GM19455 (cell line): Measurements from ENCODE around the gene EID1.
"Not testable (repeated sequence)": the region's sequence is repeated elsewhere in the genome, so short reads cannot be mapped to it uniquely, and the experiment has no call there.

ENCODE experiments used
- ATAC-seq: cut with Tn5 transposase; IDR thresholded peaks from one replicate; pipeline ENCODE4 v1.9.1; 2021; ENCODE audit not compliant: unreplicated experiment

The EID1 gene

GRCh38 chr15:48877630-48878595 lies at the start of gene EID1:
TSS of gene EID1 (plus strand) at chr15:48878134. CDS start at chr15:48878177, 43 bp downstream.
- peak; percentile 99 for ATAC-seq

- ATAC-seq = no peak
These were observed 49.5 kb upstream of the EID1 start for GRCh38 chr15:48828471-48828870.

GRCh38 chr15:48828906-48829305 lies 49.0 kb upstream of the EID1 start:
- ATAC-seq = no peak

GRCh38 chr15:48832648-48833047 lies 45.3 kb upstream of the EID1 start:
- no peak for ATAC-seq

- no peak for ATAC-seq
These were observed 44.3 kb upstream of the EID1 start for GRCh38 chr15:48833526-48834239.

- ATAC-seq = no peak
These were observed 43.2 kb upstream of the EID1 start for GRCh38 chr15:48834756-48835155.

GRCh38 chr15:48842501-48842900 lies 35.4 kb upstream of the EID1 start:
- no peak for ATAC-seq

- no peak for ATAC-seq
These were observed 32.8 kb upstream of the EID1 start for GRCh38 chr15:48845123-48845522.

- no peak for ATAC-seq
These were observed 27.3 kb upstream of the EID1 start for GRCh38 chr15:48850648-48851047.

- ATAC-seq = no peak
These were observed 26.0 kb upstream of the EID1 start for GRCh38 chr15:48851956-48852355.

GRCh38 chr15:48854434-48854833 lies 23.5 kb upstream of the EID1 start:
- ATAC-seq = not testable (repeated sequence)

- no peak for ATAC-seq
These were observed 22.2 kb upstream of the EID1 start for GRCh38 chr15:48855501-48856440.

- ATAC-seq = no peak
These were observed 21.0 kb upstream of the EID1 start for GRCh38 chr15:48856942-48857341.

- no peak for ATAC-seq
These were observed 19.5 kb upstream of the EID1 start for GRCh38 chr15:48858401-48858800.

GRCh38 chr15:48859426-48859825 lies 18.5 kb upstream of the EID1 start:
- no peak for ATAC-seq

GRCh38 chr15:48861813-48862431 lies 16.0 kb upstream of the EID1 start:
- ATAC-seq = peak; percentile 60

- no peak for ATAC-seq
These were observed 15.2 kb upstream of the EID1 start for GRCh38 chr15:48862705-48863104.

GRCh38 chr15:48865370-48866079 lies 12.4 kb upstream of the EID1 start:
- no peak for ATAC-seq

- ATAC-seq = no peak
These were observed 11.8 kb upstream of the EID1 start for GRCh38 chr15:48866141-48866563.

GRCh38 chr15:48868023-48868422 lies 9.9 kb upstream of the EID1 start:
- ATAC-seq = no peak
